AG20443 (cell line): Measurements from ENCODE around the gene SLC51B.

Experiments
- DNase-seq: peaks from one replicate; pipeline ENCODE4 v3.0.0; 2012; ENCODE audit warnings: low spot score, mixed read lengths

Gene SLC51B

DNA sequence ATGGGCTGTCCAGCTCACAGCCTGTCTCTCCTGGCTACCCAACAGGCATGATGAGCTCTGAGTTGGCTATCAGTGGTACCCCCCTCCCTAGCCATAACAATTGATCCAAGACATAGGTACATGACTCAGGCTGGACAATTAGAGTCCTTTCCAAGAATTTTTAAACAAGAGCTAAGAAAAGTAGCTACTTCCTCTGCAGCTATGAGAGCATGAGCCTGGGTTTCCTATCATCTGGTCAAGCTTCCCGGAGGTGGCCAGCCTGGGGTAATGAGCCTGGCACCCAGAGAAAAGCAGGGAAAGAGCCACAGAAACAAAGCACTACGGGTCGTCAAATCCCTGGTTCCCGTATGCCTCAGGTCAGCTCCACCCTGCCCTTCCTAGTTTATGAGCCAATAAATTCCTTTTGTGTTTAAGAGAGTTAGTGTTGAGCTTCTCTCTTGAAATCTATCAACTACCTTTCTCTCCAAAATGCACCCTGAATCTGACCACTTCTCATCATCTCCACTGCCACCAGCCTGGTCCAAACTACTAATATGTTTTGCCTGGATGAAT lies 2.3 kb upstream of the SLC51B start:
- DNase-seq = no peak

DNA sequence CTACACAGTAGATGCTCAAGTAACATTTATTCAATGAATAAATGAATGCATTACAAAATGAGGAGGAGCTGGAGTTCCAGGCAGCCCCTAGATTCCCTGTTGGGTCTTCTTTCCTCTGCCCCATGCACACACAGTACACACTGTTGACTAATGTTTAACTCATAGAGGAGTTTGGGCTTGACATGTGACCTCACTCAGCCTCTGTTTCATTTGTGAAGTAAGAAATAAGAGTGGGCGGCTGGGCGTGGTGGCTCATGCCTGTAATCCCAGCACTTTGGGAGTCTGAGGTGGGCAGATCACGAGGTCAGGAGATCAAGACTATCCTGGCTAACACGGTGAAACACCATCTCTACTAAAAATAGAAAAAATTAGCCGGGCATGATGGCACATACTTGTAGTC lies 969 bp upstream of the SLC51B start:
- DNase-seq = peak; percentile 50

GRCh38 chr15:65048241-65048640 lies 3.1 kb downstream of the SLC51B start:
- DNase-seq = no peak

GRCh38 chr15:65049418-65049840 lies 4.2 kb downstream of the SLC51B start:
- peak; percentile 97 for DNase-seq

GRCh38 chr15:65050270-65050669 lies 5.1 kb downstream of the SLC51B start:
- no peak for DNase-seq

GRCh38 chr15:65051266-65051665 lies 6.1 kb downstream of the SLC51B start:
- no peak for DNase-seq

DNA sequence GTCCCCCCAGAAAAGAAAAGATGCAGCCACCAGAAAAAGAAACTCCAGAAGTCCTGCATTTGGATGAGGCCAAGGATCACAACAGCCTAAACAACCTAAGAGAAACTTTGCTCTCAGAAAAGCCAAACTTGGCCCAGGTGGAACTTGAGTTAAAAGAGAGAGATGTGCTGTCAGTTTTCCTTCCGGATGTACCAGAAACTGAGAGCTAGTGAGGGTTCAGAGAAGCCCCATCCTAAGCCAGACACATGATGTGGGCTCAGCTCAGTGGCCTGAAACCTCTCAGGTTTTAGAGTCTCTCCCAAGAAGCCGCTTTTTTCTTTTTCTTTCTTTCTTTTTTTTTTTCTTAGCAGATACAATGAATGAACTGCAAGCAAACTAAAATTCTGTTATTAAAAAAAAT lies 7.8 kb downstream of the SLC51B start:
- no peak for DNase-seq

GRCh38 chr15:65054333-65055200 lies 9.4 kb downstream of the SLC51B start:
- DNase-seq = peak; percentile 90

- DNase-seq = no peak
Measured at GRCh38 chr15:65055201-65055870, 10.1 kb downstream of the SLC51B start.

- DNase-seq = no peak
Measured at GRCh38 chr15:65056106-65056505, 10.9 kb downstream of the SLC51B start.

DNA sequence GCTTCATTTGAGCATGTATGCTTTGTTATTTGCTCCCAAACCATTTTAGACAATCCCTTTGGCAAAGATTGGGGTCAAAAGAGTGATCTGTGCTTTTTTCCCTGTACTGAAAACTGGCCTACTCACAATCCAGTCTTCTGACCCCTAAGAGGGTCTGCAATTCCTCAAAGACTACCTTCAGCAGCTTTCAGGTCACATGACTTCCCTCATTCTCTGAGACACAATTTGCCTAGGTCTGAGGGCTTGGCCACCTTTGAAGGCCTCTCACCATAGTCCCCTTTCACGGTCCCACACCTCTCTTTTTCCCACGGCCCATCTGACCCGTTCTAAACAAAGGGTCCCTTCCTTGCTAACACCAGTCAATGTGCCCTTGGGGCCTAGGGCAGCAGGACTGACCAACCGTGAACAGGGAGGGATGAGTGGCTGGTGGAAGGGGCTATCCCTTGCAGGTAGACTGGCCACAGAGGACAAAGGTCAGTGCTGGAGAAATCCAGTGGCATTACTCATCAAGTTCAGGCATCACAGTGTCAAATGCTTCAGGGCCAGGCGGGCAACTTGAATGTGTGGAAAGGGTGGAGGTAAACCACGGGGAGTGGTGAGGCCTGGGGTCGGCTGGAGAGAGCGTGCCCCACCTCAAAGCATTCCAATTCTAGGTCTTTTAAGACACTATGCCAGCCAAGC lies 11.8 kb downstream of the SLC51B start:
- DNase-seq = no peak

- DNase-seq = no peak
Measured at GRCh38 chr15:65057549-65057940, 12.4 kb downstream of the SLC51B start.

DNA sequence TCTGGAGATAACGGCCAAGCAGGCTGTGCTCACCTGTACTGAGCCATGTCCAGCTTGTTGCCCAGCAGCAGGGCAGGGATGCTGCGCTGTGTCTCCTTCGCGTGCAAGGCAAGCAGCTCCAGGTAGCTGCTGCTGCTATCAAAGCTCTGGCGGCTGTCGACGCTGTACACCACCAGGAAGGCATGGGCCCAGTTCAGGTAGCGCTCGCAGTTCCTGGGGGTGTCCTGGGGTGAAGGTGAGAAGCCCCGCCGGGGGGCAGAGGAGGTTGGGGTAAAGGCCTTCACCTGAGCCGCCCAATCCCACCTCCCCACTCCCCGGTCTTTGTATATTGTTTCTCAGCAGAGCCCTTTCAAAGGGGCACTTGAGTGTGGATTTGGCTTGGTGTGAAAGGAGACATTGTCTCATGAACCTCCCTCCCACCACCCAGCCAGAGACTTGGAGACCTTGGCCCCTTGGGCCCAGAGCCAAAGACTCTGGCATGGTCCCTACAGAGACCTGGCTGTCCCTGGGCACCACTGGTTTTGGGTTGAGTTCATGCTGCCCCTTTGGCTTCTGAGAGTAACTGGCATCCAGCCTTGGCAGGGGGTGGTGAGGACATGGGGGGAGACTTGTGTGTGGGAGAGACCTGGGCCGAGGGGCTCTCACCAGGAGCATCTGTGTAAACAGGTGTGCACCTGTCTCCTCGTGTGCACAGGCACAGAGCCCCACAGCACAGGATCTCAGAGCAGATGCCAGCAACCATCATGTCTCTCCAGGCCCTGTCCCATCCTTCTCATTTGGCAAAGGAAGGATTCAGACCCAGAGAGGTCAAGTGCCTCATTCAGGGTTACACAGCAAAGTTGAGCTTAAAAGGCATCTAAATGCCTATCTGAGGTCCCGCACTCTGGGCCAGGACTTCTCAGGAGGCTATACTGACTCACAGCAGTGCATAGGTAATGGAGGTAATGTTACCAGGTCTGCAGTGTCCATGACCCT lies 13.5 kb downstream of the SLC51B start:
- DNase-seq = no peak

DNA sequence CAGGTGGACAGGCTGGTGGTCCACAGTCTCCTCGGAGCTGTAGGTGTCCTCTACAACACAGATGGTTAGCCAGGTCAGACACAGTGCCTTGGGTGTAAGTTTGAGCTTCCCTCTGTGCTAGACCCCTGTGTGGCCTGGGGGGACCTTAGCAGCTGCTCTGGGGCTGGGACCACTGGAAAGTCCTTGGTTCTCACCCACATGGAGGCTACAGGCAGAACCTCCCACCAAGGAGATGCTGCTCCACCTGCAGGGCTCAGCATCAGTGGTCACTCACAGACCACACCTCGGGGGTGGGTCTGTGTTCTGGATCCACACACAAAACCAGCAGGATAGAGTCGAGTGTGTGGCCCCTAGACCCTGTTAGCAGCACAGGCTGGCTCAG lies 14.2 kb downstream of the SLC51B start:
- DNase-seq = no peak

DNA sequence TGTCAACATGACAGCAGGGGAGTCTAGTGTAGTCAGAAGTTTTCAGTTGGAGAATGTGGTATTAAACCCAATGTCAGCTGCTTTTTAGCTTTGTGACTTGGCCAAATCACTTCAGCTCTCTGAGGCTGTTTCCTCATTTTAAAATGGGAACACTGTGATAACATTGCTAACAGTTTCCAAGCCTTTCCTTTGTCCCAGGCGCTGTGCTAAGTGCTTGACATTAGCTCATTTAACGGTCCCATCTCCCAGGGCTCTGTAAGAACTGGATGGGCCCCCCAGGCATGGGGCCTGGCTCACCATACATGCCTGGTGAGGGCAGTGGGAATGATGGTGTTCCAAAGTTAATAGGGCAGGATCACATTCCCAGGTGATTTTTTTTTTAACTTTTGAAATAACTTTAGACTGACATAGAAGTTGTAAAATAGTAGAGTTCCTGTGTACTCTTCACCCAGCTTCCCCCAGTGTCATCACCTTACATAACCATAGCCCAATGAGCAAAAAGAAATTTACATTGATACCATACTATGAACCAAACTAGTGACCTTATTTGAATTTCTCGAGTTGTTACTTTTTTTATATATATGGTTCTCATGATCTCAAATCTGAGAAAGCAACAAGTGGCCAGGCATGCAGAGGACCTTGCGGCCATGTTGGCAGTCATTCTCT lies 14.9 kb downstream of the SLC51B start:
- DNase-seq = no peak

GRCh38 chr15:65060641-65061397 lies 15.6 kb downstream of the SLC51B start:
- DNase-seq = peak; percentile 33

DNA sequence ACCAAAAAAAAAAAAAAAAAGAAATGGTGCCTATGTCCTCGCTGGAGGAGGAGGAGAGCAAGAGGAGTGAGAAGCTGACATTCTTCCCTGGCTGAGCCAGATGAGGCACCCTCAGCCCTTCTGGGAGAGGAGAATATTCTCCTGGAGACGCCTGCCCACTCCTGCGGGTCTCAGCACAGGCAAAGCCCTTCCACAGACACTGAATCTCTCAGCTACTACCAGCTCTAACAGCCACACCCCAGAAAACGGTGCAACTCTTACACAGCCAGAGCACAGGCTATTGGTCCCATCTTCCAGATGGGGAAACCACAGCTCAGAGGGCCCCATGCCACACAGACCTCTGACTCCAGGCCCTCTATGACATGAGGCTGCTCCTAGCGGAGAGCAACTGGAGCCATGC lies 16.9 kb downstream of the SLC51B start:
- DNase-seq = no peak

DNA sequence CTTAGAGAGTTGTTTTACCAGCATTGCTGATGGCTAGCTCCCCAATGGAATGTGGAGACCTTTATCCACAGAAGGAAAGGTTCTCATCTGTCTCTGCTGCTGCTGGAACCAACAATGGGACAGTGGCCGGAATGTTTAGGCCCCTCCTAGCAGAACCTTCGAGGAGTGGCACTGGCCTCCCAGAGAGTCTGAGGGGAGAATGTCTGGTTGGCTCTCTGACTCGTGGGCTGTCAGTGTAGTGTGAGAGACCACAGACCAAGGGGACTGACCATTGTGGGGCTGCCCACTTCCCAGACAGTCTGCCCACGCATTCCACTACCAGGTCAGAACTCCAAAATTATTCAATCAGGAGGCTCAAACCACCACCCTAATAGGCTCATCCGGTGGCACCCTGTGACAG lies 17.5 kb downstream of the SLC51B start:
- DNase-seq = no peak

- DNase-seq = no peak
Measured at GRCh38 chr15:65066001-65066634, 20.9 kb downstream of the SLC51B start.
